Small intestine (tissue), 7 donors: ENCODE measurements around the gene TENM4. TPM values are rescaled to one million over a fixed set of nuclear protein-coding genes. Genes with fewer than 3 reads are reported as not detected.

Experiments
- DNase-seq, 2 donors: peaks; one replicate each; pipeline versions ENCODE4 v3.0.0 to v3.0.0-alpha.2; 2013
- FAIRE-seq: peaks from 2 replicates; lab custom pipeline; 2012; peaks lifted over from hg19 to GRCh38; lab: Jason Lieb, UNC
- H3K27ac ChIP-seq, 3 donors: one replicate each; pipeline ENCODE4 v1.5.1; 2013; ENCODE audit warnings: low read length in 2 of 3, mild to moderate bottlenecking in 2 of 3, control low read depth in 1 of 3, inconsistent platforms in 1 of 3, low read depth in 1 of 3, moderate library complexity in 1 of 3
- H3K27me3 ChIP-seq, 3 donors: one replicate each; pipeline ENCODE4 v1.6.1; 2013; ENCODE audit warnings: low read length in 3 of 3, inconsistent platforms in 1 of 3; ENCODE audit not compliant: control insufficient read depth in 3 of 3, insufficient read depth in 3 of 3
- H3K36me3 ChIP-seq, 3 donors: one replicate each; pipeline ENCODE4 v1.6.1; 2013; ENCODE audit warnings: low read length in 3 of 3, inconsistent platforms in 1 of 3, low read depth in 1 of 3, mild to moderate bottlenecking in 1 of 3, moderate library complexity in 1 of 3; ENCODE audit not compliant: control insufficient read depth in 3 of 3, insufficient read depth in 2 of 3
- H3K4me1 ChIP-seq, 3 donors: one replicate each; pipeline ENCODE4 v1.6.1; 2013; ENCODE audit warnings: low read length in 2 of 3, inconsistent platforms in 1 of 3, low read depth in 1 of 3, mild to moderate bottlenecking in 1 of 3, moderate library complexity in 1 of 3; ENCODE audit not compliant: control insufficient read depth in 3 of 3, insufficient read depth in 2 of 3
- H3K4me3 ChIP-seq, 3 donors: one replicate each; pipeline ENCODE4 v1.5.1; 2013; ENCODE audit warnings: low read length in 3 of 3, control low read depth in 1 of 3, inconsistent platforms in 1 of 3, low read depth in 1 of 3, mild to moderate bottlenecking in 1 of 3, moderate library complexity in 1 of 3
- H3K9me3 ChIP-seq, 2 donors: one replicate each; pipeline ENCODE4 v1.6.1; 2013; ENCODE audit warnings: low read depth in 1 of 2, low read length in 1 of 2; ENCODE audit not compliant: control insufficient read depth in 2 of 2, insufficient read depth in 1 of 2
- WGBS, 3 donors: extraction: QIAGEN DNeasy Blood & Tissue Kit; methylation state at CpG; one replicate each; pipeline ENCODE4 v1.1.7; 2013; 5-methylcytosine and 5-hydroxymethylcytosine counted together
- polyA plus RNA-seq, 4 donors: library from polyadenylated mRNA; stranded (reverse) in 3 of 4; unstranded in 1 of 4; fragments of 200-250 nt in 3 of 4; fragments of 120-200 nt in 1 of 4; gene quantifications; one replicate each; pipeline versions ENCODE4 v1.2.1 to v1.2.3, GENCODE V29; 2013
- donor health status: healthy with polysubstance abuse.
- donor health status: control.
- donor health status: control.
- donor health status: Bipolar disorder and iron deficiency.
- donor health status: healthy.

TENM4 gene
- polyA plus RNA-seq, 4 donors: under 0.01 to 0.96 (median 0.31) TPM; not detected in 1

DNA sequence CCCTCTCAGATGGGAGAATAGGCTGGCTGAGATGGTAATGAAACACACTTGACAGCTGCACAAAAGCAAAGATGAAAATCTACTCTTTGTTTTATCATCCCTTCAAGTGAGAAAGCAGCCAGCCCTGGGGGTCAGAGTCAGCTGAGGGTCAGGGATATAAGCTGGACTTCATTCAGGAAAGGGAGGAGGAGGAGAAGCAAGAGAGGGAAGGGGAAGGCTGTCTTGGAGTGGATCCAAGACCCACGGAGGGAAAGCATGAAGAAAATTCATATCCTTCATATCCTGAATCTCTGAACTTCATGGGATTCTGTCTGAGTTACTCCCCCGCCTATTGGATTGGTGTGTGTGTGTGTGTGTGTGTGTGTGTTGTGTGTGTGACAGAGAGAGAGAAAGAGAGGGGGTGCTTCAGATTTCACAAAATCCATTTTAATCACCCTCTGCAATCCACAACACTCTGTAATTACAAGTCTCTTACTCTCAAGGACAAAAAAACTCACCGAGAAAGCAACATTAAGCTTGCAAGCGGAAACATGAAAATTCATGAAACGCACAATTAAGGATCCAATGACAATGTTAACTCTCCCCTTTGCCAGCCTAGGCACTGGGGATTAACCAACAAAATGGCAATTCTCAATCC, 327.7 kb downstream of the TENM4 start:
- 65 to 77% (median 72%) methylated on average over 5 of the region's 5 CpGs for WGBS, 3 donors
- DNase-seq (no peak), FAIRE-seq (no peak)
- no peaks in the 10 kb centered on the region for H3K9me3 ChIP-seq
- no peaks in the 10 kb centered on the region for H3K4me1 ChIP-seq
- H3K27ac ChIP-seq: no peak overlapping the region
- peaks cover 0 to 2% (median 0%) of the 10 kb centered on the region in 3 donors for H3K27me3 ChIP-seq
- H3K36me3 ChIP-seq: no peaks in the 10 kb centered on the region
- no peak overlapping the region for H3K4me3 ChIP-seq

- 88 to 93% (median 90%) methylated on average over 5 of the region's 5 CpGs for WGBS, 3 donors
- DNase-seq (no peak), FAIRE-seq (no peak)
- Histone ChIP-seq H3K4me3 (no peak overlapping the region), H3K27me3 (peaks cover 0 to 2% (median 2%) of the 10 kb centered on the region in 3 donors), H3K27ac (no peak overlapping the region), H3K4me1 (no peaks in the 10 kb centered on the region), H3K9me3 (no peaks in the 10 kb centered on the region), H3K36me3 (no peaks in the 10 kb centered on the region)
Measured at GRCh38 chr11:79110796-79111195, 330.0 kb downstream of the TENM4 start.

DNA sequence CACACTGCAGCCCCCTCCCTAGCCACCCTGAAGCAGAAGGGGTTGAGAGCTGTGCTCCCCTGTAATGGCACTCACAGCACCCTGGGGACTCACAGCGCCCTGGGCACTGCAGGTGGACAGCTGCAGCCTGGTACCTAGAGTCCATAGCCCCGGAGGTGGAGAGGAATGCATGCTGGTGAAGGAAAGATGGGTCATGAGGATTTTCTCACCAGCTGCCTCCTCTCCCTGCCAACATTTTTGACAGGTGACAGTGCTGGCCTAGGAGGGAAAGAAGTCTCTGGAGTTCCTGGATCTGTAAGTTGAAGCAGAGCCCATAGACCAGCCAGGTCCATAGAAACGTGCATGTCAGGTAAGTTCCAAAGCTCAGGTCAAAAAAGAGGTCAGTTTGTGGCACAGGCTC, 330.5 kb downstream of the TENM4 start:
- H3K36me3 ChIP-seq: no peaks in the 10 kb centered on the region
- no peak for DNase-seq
- no peak for FAIRE-seq
- no peak overlapping the region for H3K4me3 ChIP-seq
- peaks cover 0 to 2% (median 0%) of the 10 kb centered on the region in 3 donors for H3K27me3 ChIP-seq
- H3K4me1 ChIP-seq: no peaks in the 10 kb centered on the region
- WGBS, 3 donors: 63 to 80% (median 68%) methylated on average over 3 of the region's 3 CpGs
- no peaks in the 10 kb centered on the region for H3K9me3 ChIP-seq
- no peak overlapping the region for H3K27ac ChIP-seq

DNA sequence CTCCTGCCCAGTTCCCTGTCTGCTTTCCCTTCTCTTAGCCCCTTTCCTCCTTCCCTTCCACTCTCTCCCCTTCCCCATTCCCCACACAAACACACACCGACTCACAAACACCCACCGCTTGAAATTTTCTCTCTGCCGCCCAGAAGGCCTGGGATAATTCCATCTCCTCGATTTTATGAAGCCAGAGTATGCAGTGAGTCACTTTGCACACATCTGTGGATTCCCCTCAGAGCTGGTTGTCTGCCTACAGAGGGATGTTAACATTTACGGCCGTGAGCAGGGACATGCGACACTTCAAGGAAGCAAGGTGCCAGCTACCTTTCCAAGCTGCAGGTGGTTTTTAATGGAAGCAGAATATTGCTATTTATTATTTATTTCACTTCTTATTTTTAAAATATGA, 332.0 kb downstream of the TENM4 start:
- DNase-seq: no peak
- H3K36me3 ChIP-seq: no peaks in the 10 kb centered on the region
- H3K9me3 ChIP-seq: no peaks in the 10 kb centered on the region
- H3K4me1 ChIP-seq: no peaks in the 10 kb centered on the region
- H3K4me3 ChIP-seq: no peak overlapping the region
- FAIRE-seq: no peak
- H3K27me3 ChIP-seq: peaks cover 0 to 2% (median 0%) of the 10 kb centered on the region in 3 donors
- 77 to 87% (median 86%) methylated on average over 7 of the region's 7 CpGs for WGBS, 3 donors
- no peak overlapping the region for H3K27ac ChIP-seq

GRCh38 chr11:79102840-79103239, 338.0 kb downstream of the TENM4 start:
- H3K27me3 ChIP-seq: peaks cover 0 to 2% (median 0%) of the 10 kb centered on the region in 3 donors
- 70 to 89% (median 76%) methylated on average over 4 of the region's 4 CpGs for WGBS, 3 donors
- DNase-seq (no peak), FAIRE-seq (no peak)
- H3K4me1 ChIP-seq: no peaks in the 10 kb centered on the region
- H3K36me3 ChIP-seq: no peaks in the 10 kb centered on the region
- H3K4me3 ChIP-seq: no peak overlapping the region
- no peak overlapping the region for H3K27ac ChIP-seq
- no peaks in the 10 kb centered on the region for H3K9me3 ChIP-seq

GRCh38 chr11:79101656-79102055, 339.2 kb downstream of the TENM4 start:
- no peak for FAIRE-seq
- no peak overlapping the region for H3K4me3 ChIP-seq
- peaks cover 0 to 2% (median 0%) of the 10 kb centered on the region in 3 donors for H3K27me3 ChIP-seq
- H3K9me3 ChIP-seq: no peaks in the 10 kb centered on the region
- H3K27ac ChIP-seq: no peak overlapping the region
- H3K4me1 ChIP-seq: no peaks in the 10 kb centered on the region
- no peaks in the 10 kb centered on the region for H3K36me3 ChIP-seq
- DNase-seq: peak in 1 of 2 donors; percentile 20
- WGBS, 3 donors: 8 to 42% (median 26%) methylated on average over 2 of the region's 2 CpGs

GRCh38 chr11:79100093-79100910, 340.5 kb downstream of the TENM4 start:
- DNase-seq (peak; percentile 53 to 58), FAIRE-seq (no peak)
- Histone ChIP-seq H3K36me3 (no peaks in the 10 kb centered on the region), H3K4me3 (no peak overlapping the region), H3K4me1 (no peaks in the 10 kb centered on the region), H3K27ac (no peak overlapping the region), H3K9me3 (no peaks in the 10 kb centered on the region), H3K27me3 (no peaks in the 10 kb centered on the region)
- 27 to 37% (median 35%) methylated on average over 9 of the region's 9 CpGs for WGBS, 3 donors

GRCh38 chr11:79098146-79098545, 342.7 kb downstream of the TENM4 start:
- DNase-seq (no peak), FAIRE-seq (no peak)
- H3K9me3 ChIP-seq: peaks cover 0 to 4% of the 10 kb centered on the region in 2 donors
- no peak overlapping the region for H3K27ac ChIP-seq
- WGBS, 3 donors: 17 to 52% (median 22%) methylated on average over 2 of the region's 2 CpGs
- H3K27me3 ChIP-seq: no peaks in the 10 kb centered on the region
- H3K4me3 ChIP-seq: no peak overlapping the region
- H3K4me1 ChIP-seq: no peaks in the 10 kb centered on the region
- no peaks in the 10 kb centered on the region for H3K36me3 ChIP-seq
